HG03432 (cell line): Measurements from ENCODE around the gene PRAMEF33.
"Not testable (repeated sequence)": the region's sequence is repeated elsewhere in the genome, so short reads cannot be mapped to it uniquely, and the experiment has no call there.

Experiments
- ATAC-seq: cut with Tn5 transposase; IDR thresholded peaks from one replicate; pipeline ENCODE4 v1.9.1; 2021; ENCODE audit warnings: mild to moderate bottlenecking, moderate library complexity; ENCODE audit not compliant: unreplicated experiment

The PRAMEF33 gene, protein sequence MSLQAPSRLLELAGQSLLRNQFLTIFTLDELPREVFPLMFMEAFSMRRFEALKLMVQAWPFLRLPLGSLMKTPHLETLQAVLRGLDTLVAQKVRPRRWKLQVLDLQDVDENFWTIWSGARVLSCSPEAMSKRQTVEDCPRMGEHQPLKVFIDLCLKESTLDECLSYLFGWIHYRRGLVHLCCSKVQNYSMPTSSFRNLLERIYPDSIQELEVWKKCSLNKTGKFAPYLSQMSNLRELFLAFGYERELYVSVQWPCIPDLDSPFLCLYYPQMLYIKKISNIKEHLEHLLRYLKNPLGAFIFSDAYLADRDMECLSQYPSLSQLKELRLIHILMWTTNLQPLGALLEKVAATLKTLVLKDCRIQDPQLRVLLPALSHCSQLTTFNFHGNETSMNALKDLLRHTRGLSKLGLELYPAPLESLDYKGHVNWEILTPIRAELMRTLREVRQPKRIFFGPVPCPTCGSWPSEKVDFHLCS

DNA sequence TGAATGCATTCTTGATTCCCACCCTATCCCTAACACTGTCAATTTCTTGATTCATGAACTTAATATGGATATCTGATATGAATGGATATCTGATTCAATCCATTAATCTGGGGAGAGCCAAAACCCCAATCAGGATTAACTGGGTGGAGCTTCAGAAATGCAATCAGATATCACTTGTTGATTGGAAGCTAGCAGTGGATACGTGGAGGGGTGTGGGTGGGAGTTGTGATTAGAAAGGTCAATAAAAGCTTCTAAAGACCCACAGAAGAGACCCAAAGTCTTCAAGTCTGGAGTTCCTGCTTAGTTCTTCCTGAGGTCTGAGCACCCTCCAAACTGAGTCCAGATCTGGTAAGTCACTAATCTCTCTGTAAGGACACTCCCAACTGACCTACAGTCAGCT is at the start of gene PRAMEF33:
TSS of gene PRAMEF33 (plus strand) at position 301 of the 400 bp plus-strand sequence. CDS start 2,416 bp downstream, outside the sequence.
- ATAC-seq, result not testable (repeated sequence)

DNA sequence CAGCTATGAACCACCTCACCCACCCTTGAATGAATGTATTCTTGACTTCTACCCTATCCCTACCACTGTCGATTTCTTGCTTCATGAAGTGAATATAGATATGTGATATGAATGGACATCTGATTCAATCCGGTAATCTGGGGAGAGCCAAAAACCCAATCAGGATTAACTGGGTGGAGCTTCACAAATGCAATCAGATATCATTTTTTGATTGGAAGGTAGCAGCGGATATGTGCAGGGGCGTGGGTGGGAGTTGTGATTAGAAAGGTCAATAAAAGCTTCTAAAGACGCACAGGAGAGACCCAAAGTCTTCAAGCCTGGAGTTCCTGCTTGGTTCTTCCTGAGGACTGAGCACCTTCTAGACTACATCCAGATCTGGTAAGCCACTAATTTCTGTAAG is 49.4 kb upstream of the PRAMEF33 start, which contains the start of gene PRAMEF5:
TSS of gene PRAMEF5 (plus strand) at position 301 of the 400 bp plus-strand sequence. CDS start 5,071 bp downstream, outside the sequence.
- not testable (repeated sequence) for ATAC-seq

DNA sequence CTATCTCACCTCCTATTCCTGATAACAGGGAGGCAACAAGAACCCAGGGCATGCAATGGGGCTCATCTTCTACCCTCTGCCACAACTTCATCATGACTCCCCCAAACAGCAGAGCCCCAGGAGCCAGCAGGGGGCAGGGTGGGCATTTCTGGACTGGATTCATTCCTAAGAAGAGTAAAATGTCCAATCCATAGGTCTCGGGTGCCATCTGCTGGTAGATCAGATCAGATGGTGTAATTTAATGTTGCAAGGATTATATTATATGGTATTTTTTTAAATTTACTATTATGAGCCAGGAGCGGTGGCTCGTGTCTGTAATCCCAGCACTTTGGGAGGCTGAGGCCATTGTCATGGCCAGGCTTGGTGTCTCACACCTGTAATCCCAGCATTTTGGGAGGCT is 38.2 kb upstream of the PRAMEF33 start:
- not testable (repeated sequence) for ATAC-seq

DNA sequence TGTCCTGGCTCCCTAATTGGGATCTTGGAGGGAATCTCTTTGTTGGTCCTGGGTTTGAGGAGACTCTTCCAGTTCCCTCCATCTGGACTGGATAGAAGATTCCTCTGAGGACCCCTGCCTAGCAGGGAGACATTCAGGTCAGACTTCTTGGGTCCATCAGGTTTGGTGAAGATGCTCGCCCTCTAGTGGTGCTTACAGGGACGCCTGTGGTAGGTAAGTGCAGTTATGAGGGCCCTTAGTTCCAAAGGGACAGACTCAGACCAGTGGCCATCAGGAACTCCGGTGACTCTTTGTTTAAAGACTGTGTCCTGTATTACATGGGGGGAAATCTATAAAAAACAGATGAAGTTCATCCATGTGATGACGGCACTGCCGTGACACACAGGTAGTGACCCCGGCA is 26.3 kb upstream of the PRAMEF33 start:
- not testable (repeated sequence) for ATAC-seq

DNA sequence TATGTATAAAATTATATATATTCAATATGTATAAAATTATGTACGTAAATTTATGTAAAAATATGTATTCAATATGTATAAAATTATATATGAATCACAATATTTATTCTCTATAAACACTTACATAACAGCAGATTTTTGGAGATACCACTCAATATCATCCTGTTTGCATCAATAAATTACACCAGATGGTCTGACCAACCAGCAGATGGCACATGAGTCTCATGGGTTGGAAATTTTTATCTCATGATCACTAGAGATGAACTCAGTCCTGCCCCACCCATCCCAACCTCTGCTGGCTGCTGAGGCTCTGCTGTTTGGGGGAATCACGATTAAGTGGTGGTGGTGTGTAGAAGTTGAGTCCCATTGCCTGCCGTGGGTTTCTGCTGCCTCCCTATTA is 23.7 kb upstream of the PRAMEF33 start:
- ATAC-seq, result not testable (repeated sequence)

DNA sequence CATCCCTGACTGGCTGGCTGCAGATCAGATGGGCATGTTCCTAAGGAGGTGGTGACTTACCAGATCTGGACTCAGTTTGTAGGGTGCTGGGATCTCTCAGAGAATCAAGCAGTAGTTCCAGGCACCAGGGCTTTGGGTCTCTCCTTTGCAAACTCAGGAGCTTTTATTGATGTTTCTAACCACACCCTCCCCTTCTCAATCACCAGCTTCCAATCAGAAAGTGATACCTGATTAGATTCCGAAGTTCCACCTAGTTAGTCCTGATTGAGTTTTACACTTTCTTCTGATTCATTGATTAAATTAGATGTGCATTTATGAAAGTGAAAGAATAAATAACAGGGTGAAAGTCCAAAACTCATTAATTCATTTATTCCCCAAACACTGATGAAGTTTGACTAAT is 18.3 kb upstream of the PRAMEF33 start, which contains the start of gene PRAMEF8:
TSS of gene PRAMEF8 (minus strand) at position 101 of the 400 bp plus-strand sequence. CDS start 1,046 bp downstream, outside the sequence.
- ATAC-seq, result not testable (repeated sequence)

DNA sequence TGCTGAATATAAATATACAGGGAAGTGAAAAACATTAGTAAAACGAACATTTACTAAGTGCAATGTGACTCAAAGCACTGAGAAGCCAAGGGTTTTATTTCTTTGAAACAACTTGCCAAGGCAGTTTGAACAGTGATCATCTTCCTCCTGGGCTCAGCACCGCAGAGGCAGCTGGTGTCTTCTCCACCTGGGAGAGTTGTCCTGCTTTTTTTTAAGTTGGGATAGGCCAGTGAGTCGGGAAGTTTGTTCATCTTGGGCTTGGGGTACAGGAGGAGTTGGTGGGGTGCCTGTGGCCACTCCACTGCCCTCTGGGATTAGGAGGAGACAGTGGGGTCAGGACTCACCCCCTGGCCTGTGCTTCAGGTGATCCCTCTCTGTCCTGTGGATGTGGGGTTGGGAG is 14.3 kb upstream of the PRAMEF33 start:
- ATAC-seq, result not testable (repeated sequence)

DNA sequence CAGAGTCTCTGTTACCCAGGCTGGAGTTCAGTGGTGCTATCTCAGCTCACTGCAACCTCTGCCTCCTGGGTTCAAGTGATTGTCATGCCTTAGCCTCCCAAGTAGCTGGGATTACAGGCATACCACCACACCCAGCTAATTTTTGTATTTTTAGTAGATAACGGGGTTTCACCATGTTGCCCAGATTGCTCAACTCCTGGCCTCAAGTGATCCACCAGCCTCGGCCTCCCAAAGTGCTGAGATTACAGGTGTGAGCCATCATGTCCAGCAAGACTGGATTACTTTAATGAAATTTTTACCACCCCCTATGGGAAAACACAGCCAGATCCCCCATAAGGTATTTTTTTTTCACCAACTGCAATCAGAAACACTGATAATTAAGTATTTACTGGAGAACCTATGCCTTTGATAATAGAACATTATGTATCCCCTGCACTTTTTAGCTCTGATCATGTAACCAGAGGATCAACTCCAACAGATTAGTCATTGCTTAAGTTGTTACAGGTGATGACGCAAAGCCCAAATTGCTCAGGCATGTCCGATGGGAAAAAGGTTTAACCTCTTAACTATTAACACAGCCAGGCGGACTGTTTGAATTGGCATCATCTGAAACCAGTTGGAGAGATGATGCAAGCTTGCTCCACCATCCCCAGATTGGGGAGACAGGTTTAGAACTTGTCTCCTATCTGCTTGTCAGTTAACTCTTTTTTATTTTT is 6.0 kb upstream of the PRAMEF33 start:
- not testable (repeated sequence) for ATAC-seq

DNA sequence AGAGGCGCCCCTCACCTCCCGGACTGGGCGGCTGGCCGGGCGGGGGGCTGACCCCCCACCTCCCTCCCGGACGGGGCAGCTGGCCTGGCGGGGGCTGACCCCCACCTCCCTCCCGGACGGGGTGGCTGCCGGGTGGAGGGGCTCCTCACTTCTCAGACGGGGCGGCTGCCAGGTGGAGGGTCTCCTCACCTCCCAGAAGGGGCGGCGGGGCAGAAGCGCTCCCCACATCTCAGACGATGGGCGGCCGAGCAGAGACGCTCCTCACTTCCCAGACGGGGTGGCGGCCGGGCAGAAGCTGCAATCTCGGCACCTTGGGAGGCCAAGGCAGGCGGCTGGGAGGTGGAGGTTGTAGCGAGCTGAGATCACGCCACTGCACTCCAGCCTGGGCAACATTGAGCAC is 4.6 kb upstream of the PRAMEF33 start:
- ATAC-seq, result not testable (repeated sequence)

DNA sequence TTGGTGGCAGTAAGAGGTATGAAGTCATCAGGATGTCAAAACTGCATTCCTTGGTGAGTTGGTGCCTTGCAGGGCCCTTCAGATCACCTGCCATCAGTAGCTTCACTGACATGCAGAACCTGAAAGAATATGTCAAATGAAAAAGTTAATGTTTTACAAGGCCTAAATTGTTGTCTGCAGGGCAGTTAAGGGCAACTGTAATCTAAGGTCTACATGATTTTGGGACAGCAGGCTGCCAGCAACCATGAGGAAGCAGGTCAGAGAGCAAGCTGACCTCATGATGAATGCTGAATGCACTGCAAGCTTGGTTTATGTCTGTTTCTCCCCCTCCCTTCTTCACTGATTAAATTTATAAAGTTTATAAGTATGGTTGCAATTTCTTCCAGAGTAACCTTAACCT is 1.1 kb upstream of the PRAMEF33 start:
- ATAC-seq, result not testable (repeated sequence)

DNA sequence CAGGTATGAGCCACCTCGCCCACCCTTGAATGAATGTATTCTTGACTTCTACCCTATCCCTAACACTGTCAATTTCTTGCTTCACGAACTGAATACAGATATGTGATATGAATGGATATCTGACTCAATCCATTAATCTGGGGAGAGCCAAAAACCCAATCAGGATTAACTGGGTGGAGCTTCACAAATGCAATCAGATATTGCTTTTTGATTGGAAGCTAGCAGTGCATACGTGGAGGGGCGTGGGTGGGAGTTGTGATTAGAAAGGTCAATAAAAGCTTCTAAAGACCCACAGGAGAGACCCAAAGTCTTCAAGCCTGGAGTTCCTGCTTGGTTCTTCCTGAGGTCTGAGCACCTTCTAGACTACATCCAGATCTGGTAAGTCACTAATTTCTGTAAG is 11.9 kb downstream of the PRAMEF33 start, which contains the start of gene PRAMEF15:
TSS of gene PRAMEF15 (plus strand) at position 301 of the 400 bp plus-strand sequence. CDS start 2,827 bp downstream, outside the sequence.
- not testable (repeated sequence) for ATAC-seq

DNA sequence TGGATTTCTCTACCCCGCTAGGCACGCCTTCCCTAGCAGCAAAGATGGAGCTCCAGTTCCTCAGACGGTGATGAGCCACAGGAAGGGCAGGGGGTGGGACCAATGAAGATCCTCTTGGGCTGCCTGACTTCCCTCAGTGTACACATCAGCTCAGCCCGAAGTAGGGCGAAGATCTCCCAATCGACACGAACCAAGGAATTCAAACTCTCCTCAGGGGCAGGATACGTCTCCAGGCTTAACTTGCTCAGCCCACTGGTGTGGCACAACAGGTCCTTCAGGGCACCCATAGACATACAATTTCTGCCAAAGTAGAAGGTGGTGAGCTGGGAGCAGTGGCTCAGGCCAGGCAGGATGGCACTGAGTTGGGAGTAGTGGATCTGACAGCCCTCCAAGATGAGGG is 39.2 kb downstream of the PRAMEF33 start:
- ATAC-seq, result not testable (repeated sequence)

DNA sequence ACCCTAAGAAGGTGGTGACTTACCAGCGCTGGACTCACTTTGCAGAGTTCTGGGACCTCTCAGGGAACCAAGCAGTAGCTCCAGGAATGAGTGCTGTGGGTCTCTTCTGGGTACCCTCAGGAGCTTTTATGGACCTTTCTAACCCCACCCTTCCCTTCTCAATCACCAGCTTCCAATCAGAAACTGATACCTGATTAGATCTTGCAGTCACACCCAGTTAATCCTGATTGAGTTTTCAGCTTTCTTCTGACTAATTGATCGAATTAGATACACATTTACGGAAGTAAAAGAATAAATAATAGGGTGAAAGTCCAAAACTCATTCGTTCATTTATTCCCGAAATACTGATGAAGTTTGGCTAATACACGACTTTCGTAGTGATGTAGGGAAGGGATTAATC is 43.7 kb downstream of the PRAMEF33 start, which contains the start of gene PRAMEF14:
TSS of gene PRAMEF14 (minus strand) at position 101 of the 400 bp plus-strand sequence. CDS start 1,820 bp downstream, outside the sequence.
- ATAC-seq, result not testable (repeated sequence)

DNA sequence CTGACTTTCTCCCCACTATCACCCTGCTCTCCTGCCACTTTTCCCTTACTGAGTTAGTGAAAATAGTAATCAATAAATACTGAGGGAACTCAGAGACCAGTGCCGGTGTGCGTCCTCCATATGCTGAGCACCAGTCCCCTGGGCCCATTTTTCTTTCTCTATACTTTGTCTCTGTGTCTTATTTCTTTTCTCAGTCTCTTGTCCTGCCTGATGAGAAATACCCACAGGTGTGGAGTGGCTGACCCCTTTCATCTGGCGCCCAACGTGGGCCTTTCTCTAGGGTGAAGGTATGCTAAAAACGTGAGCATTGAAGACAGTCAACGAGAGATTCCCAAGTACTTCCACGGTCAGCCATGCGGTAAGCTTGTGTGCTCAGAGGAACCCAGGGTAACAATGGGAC is 50.1 kb downstream of the PRAMEF33 start:
- not testable (repeated sequence) for ATAC-seq

DNA sequence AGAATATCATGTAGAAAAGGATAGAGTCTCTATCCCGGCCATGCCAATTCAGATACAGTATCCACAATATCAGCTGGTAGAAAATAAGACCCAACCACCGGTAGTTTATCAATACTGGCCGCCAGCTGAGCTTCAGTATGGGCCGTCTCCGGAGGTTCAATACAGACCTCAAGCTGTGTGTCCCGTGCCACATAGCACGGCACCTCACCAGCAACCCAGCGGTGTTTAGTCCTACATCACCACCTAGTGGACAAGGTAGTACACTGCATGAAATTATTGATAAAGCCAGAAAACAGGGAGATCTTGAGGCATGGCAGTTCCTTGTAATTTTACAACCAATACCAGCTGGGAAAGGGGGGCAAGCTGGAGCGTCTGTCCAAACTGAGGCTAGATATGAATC is 51.1 kb downstream of the PRAMEF33 start:
- ATAC-seq, result not testable (repeated sequence)

DNA sequence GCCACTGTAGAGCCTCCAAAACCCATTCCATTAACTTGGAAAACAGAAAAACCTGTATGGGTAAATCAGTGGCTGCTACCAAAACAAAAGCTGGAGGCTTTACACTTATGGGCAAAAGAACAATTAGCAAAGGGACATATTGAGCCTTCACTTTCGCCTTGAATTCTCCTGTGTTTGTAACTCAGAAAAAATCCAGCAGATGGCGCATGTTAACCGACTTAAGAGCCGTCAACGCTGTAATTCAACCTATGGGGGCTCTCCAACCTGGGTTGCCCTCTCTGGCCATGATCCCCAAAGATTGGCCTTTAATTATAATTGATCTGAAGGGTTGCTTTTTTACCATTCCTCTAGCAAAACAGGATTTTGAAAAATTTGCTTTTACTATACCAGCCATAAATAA is 53.4 kb downstream of the PRAMEF33 start:
- not testable (repeated sequence) for ATAC-seq
